ENCODE measurements around the gene S1PR2.
"Not testable (repeated sequence)": the region's sequence is repeated elsewhere in the genome, so short reads cannot be mapped to it uniquely, and the experiment has no call there.

S1PR2 gene

DNA sequence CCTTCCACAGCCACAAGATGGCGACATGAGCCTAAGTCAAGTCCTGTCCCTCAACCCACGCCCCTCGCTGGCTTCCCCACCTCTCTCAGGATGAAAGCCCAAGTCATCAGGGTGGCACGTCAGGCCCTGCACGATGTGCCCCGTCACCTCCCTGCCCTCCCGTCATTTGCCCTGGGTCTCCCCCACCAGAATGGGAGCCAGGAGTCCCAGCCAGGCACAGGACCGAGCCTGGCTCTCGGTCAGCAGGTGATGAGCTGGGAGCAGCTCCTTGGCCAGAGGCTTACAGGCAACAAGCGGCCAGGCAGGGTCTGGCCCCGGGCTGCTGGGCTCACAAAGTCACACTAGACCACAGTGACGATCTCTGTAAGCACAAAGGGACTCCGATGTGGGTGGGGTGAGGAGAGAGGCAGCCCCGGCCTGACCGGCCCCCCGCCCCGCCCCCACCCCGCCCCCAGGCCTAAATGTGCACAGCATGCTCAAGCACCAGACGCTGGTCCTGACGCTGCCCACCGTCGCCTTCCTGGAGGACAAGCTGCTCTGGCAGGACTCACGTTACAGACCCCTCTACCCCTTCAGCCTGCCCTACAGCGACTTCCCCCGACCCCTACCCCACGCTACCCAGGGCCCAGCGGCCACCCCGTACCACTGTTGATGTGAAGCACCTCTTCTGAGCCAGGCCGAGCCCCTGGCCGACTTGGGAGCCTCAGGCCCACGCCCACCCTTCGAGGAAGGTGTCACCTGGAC is 28.2 kb upstream of the S1PR2 start:
- peak overlapping the region; percentile 44 for H3K4me3 Mint-ChIP-seq
- H3K27ac Mint-ChIP-seq = peak overlapping the region; percentile 84
- no peaks in the 10 kb centered on the region for H3K9me3 Mint-ChIP-seq
- H3K4me1 Mint-ChIP-seq (ENCODE audit: low read depth) = peaks cover 25% of the 10 kb centered on the region
- no peaks in the 10 kb centered on the region for H3K27me3 Mint-ChIP-seq
- peaks cover 37% of the 10 kb centered on the region for H3K36me3 Mint-ChIP-seq (ENCODE audit: low read depth)

DNA sequence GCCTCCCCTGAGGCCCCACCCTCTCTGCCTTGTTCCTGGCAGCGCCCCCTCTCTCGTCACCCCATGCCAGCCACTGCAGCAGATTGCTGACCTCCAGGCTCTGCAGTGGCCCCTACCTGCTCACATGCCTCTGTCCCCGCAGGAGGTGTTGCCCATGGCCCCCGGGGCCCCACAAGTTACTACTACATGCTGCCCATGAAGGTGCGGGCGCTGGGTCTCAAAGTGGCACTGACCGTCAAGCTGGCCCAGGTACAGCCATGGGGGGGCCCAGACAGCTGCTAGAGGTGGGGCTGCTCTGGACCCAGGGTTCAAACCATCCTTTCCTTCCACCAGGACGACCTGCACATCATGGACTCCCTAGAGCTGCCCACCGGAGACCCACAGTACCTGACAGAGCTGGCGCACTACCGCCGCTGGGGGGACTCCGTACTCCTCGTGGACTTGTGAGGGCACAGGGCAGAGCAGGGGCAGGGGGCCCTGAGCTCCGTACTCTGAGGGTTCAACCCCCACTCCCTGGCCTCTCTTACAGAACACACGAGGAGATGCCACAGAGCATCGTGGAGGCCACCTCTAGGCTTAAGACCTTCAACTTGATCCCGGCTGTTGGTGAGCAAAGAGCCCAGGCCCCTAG is 27.1 kb upstream of the S1PR2 start:
- Mint-ChIP-seq H3K27me3 (no peaks in the 10 kb centered on the region), H3K36me3 (ENCODE audit: low read depth) (peaks cover 45% of the 10 kb centered on the region), H3K4me3 (no peak overlapping the region), H3K4me1 (ENCODE audit: low read depth) (peaks cover 37% of the 10 kb centered on the region), H3K9me3 (no peaks in the 10 kb centered on the region), H3K27ac (no peak overlapping the region)

GRCh38 chr19:10256970-10257615 is 26.0 kb upstream of the S1PR2 start:
- Mint-ChIP-seq H3K4me3 (no peak overlapping the region), H3K27ac (no peak overlapping the region), H3K9me3 (no peaks in the 10 kb centered on the region), H3K36me3 (ENCODE audit: low read depth) (peaks cover 50% of the 10 kb centered on the region), H3K27me3 (no peaks in the 10 kb centered on the region), H3K4me1 (ENCODE audit: low read depth) (peaks cover 46% of the 10 kb centered on the region)

- Mint-ChIP-seq H3K27ac (no peak overlapping the region), H3K27me3 (no peaks in the 10 kb centered on the region), H3K36me3 (ENCODE audit: low read depth) (peaks cover 50% of the 10 kb centered on the region), H3K4me1 (ENCODE audit: low read depth) (peaks cover 46% of the 10 kb centered on the region), H3K9me3 (no peaks in the 10 kb centered on the region), H3K4me3 (no peak overlapping the region)
Observed at GRCh38 chr19:10256551-10256950, 25.4 kb upstream of the S1PR2 start.

GRCh38 chr19:10255358-10255757 is 24.2 kb upstream of the S1PR2 start:
- Mint-ChIP-seq H3K4me3 (no peak overlapping the region), H3K27me3 (no peaks in the 10 kb centered on the region), H3K4me1 (ENCODE audit: low read depth) (peaks cover 42% of the 10 kb centered on the region), H3K9me3 (no peaks in the 10 kb centered on the region), H3K27ac (peak overlapping the region; percentile 38), H3K36me3 (ENCODE audit: low read depth) (peaks cover 50% of the 10 kb centered on the region)

- no peaks in the 10 kb centered on the region for H3K27me3 Mint-ChIP-seq
- no peaks in the 10 kb centered on the region for H3K9me3 Mint-ChIP-seq
- peak overlapping the region; percentile 97 for H3K4me3 Mint-ChIP-seq
- H3K4me1 Mint-ChIP-seq (ENCODE audit: low read depth) = peaks cover 35% of the 10 kb centered on the region
- no peak overlapping the region for H3K27ac Mint-ChIP-seq
- peaks cover 43% of the 10 kb centered on the region for H3K36me3 Mint-ChIP-seq (ENCODE audit: low read depth)
Observed at GRCh38 chr19:10254244-10254643, 23.1 kb upstream of the S1PR2 start.

DNA sequence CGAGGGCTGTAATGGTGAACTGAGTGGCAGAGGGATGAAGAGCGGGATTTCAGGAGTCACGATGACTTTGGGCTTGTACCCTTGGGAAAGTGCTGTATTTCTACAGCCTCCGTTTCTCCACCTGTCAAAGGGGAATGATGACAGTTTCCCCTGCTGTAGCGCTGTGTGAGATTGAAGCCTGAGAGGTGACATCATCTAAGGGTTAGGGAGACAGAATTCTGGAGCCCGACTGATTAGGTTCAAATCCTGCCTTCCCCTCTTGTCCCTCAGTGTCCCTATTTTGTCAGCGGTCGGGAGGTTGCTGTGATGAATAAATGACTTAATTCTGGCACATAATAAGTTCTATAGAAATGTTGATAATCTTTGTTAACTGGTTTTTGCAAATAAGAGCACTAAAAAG is 21.6 kb upstream of the S1PR2 start:
- Mint-ChIP-seq H3K27ac (peak overlapping the region; percentile 96), H3K36me3 (ENCODE audit: low read depth) (peaks cover 41% of the 10 kb centered on the region), H3K9me3 (no peaks in the 10 kb centered on the region), H3K4me3 (peak overlapping the region; percentile 97), H3K4me1 (ENCODE audit: low read depth) (peaks cover 28% of the 10 kb centered on the region), H3K27me3 (no peaks in the 10 kb centered on the region)

GRCh38 chr19:10251792-10252694 is 20.9 kb upstream of the S1PR2 start, which contains the start of gene MRPL4:
TSS of gene MRPL4 (plus strand) at chr19:10252214. CDS start at chr19:10252254, 40 bp downstream.
- peaks cover 34% of the 10 kb centered on the region for H3K36me3 Mint-ChIP-seq (ENCODE audit: low read depth)
- H3K9me3 Mint-ChIP-seq = no peaks in the 10 kb centered on the region
- H3K4me3 Mint-ChIP-seq = peak within 1 kb of the TSS; percentile 97
- H3K27ac Mint-ChIP-seq = peak within 1 kb of the TSS; percentile 96
- peaks cover 28% of the 10 kb centered on the region for H3K4me1 Mint-ChIP-seq (ENCODE audit: low read depth)
- H3K27me3 Mint-ChIP-seq = no peaks in the 10 kb centered on the region

DNA sequence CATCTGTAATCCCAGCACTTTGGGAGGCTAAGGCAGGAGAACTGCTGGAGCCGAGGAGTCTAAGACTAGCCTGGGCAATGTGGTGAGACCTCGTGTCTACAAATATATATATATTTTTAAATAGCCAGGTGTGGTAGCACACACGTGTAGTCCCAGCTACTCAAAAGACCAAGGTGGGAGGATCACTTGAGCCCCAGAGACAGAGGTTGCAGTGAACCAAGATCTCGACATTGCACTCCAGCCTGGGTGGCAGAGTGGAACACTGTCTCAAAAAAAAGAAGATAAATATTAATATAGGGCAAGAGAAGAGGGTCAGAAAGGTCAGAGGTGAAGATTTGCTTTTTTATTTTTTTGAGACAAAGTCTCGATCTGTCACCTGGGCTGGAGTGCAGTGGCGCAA is 15.4 kb upstream of the S1PR2 start:
- no peaks in the 10 kb centered on the region for H3K36me3 Mint-ChIP-seq (ENCODE audit: low read depth)
- H3K4me3 Mint-ChIP-seq = no peak overlapping the region
- peaks cover 7% of the 10 kb centered on the region for H3K4me1 Mint-ChIP-seq (ENCODE audit: low read depth)
- no peaks in the 10 kb centered on the region for H3K9me3 Mint-ChIP-seq
- no peaks in the 10 kb centered on the region for H3K27me3 Mint-ChIP-seq
- no peak overlapping the region for H3K27ac Mint-ChIP-seq

- Mint-ChIP-seq H3K9me3 (no peaks in the 10 kb centered on the region), H3K27ac (no peak overlapping the region), H3K36me3 (ENCODE audit: low read depth) (no peaks in the 10 kb centered on the region), H3K4me1 (ENCODE audit: low read depth) (peaks cover 2% of the 10 kb centered on the region), H3K4me3 (no peak overlapping the region), H3K27me3 (no peaks in the 10 kb centered on the region)
Observed at GRCh38 chr19:10245189-10245939, 14.2 kb upstream of the S1PR2 start.

GRCh38 chr19:10243606-10244005 is 12.5 kb upstream of the S1PR2 start:
- Mint-ChIP-seq H3K9me3 (no peaks in the 10 kb centered on the region), H3K4me3 (no peak overlapping the region), H3K27me3 (no peaks in the 10 kb centered on the region), H3K27ac (no peak overlapping the region), H3K4me1 (ENCODE audit: low read depth) (peaks cover 11% of the 10 kb centered on the region), H3K36me3 (ENCODE audit: low read depth) (no peaks in the 10 kb centered on the region)

DNA sequence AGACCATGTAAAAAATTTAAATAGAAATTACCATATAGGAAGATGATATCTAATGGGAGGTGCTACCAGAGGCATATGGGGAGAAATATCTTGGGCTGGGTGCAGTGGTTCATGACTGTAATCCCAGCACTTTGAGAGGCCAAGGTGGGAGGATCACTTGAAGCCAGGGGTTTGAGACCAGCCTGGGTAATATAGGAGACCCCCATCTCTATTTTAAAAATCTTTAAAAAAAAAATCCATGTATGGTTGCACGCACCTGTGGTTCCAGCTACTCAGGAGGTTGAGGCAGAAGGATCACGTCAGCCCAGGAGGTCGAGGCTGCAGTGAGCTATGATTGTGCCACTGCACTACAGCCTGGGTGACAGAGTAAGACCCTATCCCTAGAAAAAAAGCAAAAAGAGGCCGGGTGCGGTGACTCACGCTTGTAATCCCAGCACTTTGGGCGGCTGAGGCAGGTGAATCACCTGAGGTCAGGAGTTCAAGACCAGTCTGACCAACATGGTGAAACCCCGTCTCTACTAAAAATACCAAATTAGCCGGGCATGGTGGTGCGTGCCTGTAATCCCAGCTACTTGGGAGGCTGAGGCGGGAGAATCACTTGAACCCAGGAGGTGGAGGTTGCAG is 10.8 kb upstream of the S1PR2 start:
- H3K27me3 Mint-ChIP-seq; H3K36me3 Mint-ChIP-seq (ENCODE audit: low read depth); H3K4me3 Mint-ChIP-seq; H3K27ac Mint-ChIP-seq; H3K9me3 Mint-ChIP-seq: not testable (repeated sequence)
- H3K4me1 Mint-ChIP-seq (ENCODE audit: low read depth) = peaks cover 16% of the 10 kb centered on the region

- Mint-ChIP-seq H3K4me1 (ENCODE audit: low read depth) (peaks cover 34% of the 10 kb centered on the region), H3K9me3 (no peaks in the 10 kb centered on the region), H3K27me3 (no peaks in the 10 kb centered on the region), H3K27ac (no peak overlapping the region), H3K36me3 (ENCODE audit: low read depth) (no peaks in the 10 kb centered on the region), H3K4me3 (no peak overlapping the region)
Observed at GRCh38 chr19:10238172-10238783, 7.1 kb upstream of the S1PR2 start.
